Measurements from ENCODE around the gene TSPAN6.

TSPAN6 gene

DNA sequence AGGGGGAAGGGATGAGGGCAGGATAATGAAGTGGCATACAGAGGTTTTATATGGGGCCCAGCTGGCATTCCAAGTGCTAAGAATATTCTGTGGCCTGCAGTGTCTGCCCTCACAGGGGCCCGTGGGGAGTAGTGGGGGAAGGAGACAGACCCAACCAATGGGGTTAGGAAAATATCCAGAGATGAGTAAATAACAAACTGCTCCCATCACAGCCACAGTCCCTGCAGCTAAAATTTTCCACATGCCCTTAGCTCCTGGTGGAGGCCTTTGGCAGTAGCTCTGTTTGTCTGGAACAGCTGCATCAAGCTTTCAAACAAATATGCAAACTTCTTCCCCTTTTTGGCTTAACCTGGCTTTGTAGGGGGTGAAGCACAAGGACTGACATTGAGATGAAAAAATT lies 10.5 kb upstream of the TSPAN6 start:
- DNase-seq = no peak

DNA sequence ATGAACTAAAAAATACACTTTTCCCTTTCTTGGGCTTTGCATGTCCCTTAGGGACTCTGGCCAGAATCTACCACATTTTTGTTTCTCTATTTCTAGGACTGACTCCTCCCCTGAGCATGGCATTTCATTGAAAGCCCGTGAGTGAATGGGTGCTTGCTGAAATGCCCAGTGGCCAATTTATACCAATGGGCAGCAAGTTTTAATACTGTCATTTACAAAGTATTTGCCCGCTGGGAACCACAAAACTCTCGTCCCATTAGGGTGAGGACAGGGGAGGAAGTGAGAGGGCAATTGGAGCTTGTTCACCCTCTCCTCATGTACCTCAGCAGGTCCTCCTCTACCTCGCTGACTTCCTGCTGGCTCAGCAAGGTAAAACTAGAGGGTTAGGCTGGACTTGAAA lies 8.5 kb upstream of the TSPAN6 start:
- DNase-seq = no peak

DNA sequence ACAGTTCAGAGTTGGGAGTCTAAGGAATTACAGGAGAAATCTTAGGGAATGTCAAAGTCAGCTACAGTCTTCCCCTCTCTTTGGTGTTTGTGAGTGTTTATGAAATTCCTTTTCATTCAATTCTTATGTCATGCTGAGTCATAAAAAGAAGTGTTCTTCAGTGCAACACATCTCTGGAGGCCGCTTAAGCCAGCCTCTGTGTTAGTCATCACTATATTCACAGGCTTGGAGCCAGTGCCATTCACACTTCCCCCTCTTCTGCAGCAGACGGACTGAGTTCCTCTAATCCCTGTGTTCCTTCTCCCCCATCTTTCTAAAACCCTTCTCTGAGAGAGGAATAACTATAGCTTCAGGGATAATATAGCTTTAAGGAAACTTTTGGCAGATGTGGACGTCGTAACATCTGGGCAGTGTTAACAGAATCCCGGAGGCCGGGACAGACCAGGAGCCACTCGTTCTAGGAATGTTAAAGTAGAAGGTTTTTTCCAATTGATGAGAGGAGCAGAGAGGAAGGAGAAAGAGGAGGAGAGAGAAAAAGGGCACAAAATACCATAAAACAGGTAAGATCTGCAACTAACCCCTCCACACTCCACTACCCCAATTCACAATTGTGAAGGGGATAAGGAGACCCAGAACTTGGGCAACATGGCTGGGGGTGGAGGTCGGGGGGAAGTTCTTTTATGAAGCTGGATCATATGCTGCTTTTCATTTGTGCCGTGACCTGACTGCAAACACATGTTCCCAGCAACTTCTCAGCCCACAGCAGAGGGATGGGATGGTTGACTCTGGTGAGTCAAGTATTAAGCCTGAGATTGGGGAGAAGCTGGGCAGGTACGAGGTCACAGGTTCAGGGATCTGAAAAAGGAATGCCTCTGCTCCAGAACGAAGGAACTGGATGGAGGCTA lies 7.6 kb upstream of the TSPAN6 start, which contains the start of gene SRPX2:
TSS of gene SRPX2 (plus strand) at position 244 of the 905 bp plus-strand sequence. CDS start 2,124 bp downstream, outside the sequence.
- no peak for DNase-seq

DNA sequence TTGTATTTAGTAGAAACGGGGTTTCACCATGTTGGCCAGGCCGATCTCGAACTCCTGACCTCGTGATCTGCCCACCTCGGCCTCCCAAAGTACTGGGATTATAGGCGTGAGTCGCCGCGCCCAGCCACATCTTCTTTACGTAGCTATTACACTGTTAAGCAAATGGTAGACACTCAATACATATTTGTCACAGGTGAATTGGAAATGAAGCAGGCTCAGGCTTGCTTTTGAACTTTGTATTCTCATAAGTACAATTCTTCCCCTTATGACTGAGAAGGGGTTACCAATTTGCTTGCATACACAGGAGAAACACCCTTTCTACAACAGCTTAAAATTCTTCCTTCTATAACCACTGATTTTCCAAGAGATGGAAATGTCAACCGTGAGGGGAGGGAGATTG lies 6.6 kb upstream of the TSPAN6 start:
- no peak for DNase-seq

DNA sequence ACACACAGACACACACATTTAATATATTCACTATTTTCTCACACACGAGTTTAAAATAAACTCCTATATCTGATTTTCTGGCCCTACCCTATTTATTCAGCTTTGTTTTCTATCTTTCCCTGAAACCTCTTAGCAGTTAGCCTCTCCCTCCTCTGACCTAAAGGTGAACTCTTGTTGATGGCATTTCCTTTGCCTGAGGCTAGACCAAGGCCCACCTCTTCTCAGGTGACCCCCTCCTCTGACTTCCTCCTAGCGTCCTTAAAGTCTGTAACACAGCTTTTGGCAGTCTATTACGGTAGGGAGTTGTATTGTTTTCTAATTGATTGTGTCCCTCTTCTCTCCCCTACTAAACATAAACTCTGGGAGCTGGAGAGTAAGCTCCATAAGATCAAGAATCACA lies 5.7 kb upstream of the TSPAN6 start:
- no peak for DNase-seq

DNA sequence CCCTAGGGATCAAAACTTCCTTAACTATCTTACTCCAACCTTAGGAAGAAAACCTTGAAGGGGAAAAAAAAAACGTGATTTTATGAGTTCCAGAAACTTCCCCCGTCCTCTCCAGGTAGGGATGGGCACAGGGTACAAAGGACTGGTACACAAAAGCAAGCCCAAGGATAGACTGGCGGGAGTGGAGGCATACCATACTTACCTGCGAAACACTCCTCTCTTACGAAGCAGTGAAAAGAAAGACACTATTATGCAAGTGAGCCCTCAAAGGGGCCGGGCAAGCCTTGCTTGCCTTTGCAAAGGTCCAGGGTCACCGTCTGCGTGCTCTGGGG lies 651 bp downstream of the TSPAN6 start:
- no peak for DNase-seq

DNA sequence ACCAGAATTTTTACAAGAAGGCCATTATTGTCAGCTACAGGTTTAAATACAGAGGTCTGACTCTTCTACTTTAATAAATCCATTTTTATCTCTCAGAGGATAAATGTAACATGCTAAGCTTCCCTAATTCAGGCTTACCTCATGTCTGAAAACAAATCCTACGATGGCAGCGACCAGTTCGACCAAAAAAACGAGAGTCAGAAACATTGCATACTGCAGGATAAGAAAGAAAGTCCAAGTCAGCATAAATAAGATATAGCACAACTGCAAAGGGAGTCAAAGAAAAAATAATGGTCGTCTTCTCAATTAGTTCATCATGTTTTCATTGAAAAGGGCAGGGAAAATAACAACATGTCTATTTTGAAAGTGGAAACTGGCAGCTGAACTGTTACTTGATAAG lies 1.6 kb downstream of the TSPAN6 start:
- no peak for DNase-seq

DNA sequence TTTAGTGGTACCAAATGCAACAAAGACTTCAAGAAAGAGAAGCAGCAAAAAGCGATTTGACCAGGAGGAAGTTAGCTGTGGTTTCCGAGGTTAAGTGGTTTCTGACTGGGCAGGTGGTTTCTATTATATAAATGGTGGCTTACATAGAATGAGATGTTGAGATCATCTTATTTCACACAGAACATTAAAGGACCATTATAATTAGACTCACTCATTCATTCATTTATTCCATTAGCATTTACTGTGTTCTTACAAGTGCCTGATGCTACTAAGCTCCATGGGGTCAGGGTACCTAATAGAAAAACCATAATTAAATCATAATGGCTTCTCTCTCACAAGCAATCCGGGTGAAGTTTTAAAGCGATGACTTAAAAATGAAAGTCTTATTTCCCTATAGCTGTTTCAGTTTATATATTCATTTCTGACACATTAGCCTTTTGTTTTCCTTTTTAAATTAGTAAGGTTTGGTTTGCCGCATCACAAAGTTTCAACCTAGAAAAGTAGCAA lies 10.6 kb downstream of the TSPAN6 start:
- no peak for DNase-seq

DNA sequence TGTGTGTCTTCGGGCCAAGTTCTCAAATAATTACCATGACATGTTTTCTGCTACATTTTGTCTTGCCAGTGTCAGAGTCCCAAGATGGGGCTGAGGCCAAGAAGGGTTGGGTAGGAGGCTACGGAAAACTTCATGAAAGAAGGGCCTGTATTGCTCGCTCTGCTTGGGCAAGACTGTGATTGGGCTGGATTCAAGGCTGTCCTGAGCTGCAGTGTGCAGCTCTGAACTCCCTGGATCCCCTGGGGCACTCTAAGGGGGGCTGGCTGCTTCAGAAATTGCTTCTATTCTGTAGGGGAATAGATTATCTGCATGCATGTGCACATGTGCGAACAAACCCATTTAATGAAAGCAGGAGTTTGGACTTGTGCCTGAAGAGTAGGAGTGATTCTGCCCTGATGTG lies 13.6 kb downstream of the TSPAN6 start:
- DNase-seq = no peak

DNA sequence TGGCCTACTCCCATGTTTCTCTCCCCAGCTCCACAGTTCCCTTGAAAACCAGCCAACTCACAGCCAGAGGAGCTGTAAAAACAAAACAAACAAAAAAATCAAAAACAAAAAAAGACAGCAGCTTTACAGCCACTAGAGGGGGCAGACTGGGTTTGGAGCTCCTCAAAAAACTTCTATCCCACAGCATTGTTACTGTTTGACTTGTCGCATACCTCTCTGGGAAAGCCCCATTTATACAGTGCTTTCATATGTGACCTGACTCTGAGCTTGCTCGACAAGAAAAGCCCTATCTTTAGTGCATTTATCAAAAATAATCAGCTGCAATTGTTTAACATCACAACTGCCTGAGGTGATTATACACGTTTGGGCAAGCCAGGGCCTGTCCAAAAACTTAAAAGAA lies 21.6 kb downstream of the TSPAN6 start:
- DNase-seq = no peak

DNA sequence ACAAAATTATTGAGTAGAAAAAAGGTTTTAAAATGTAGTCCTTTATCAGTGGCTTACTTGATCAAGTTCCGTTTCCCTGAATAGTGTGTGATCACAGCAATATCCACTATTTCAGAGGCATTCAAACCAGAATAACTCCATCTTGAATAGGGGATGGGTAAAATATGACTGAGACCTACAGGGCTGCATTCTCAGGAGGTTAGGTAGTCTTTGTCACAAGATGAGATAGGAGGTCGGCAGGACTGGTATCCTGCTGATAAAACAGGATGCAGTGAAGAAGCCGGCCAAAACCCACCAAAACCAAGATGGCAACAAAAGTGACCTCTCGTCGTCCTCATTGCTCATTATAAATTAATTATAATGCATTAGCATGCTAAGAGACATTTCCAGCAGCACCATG lies 24.7 kb downstream of the TSPAN6 start:
- DNase-seq = no peak

DNA sequence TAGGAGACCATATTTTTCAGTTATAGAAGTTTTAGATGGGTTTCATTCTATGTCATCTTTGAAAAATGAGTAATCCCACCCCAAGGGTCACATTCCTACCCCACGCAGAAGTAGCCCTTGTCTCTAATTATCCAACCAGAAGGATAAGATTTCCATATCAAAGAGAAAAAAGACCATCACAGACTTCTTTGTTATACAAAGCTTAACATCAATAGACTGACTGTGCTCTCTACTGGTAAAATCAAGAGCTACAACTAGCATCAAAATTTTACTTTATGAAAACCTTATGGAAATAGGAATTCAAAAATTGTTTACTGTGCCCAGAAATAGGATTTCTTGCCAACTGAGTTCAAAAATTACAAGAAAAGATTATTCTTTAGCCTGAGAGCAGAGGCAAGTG lies 27.0 kb downstream of the TSPAN6 start:
- DNase-seq = no peak

DNA sequence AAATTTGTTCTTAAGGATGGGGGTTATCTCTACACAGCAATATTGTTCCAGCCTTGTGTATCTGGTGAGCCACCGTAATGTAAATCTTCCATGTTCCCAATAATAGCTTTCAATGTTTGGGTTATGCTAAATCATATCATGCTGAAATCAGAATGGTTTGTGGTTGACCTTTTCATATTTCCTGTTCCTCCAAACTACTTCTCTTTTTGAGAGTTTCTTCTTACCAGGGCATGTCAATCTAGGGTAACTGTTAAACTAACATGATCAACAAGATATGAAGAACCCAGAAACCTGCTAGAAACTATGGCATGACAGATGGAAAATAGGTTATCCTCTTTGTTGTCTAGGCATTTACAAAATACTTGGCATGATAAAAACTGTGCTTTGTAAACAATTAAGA lies 29.9 kb downstream of the TSPAN6 start:
- no peak for DNase-seq

DNA sequence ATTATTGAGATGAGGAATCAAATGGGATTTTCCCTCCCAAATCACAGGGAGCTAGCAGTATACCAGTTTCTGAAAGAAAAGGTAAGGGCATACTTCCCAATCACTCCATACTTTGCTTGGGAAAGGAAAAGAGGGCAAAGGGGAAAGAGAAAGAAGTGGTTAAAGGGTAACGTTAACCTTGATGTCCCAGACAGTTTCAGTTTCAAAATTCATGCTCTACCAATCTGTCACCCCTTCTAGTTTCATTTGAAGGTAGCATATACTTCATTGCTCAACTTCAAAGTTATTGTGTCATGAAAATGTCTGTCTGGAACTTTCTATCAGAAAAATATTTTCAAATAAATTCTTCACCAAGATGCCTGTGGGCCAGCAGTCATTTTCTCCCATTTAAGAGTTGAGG lies 35.8 kb downstream of the TSPAN6 start:
- DNase-seq = no peak

DNA sequence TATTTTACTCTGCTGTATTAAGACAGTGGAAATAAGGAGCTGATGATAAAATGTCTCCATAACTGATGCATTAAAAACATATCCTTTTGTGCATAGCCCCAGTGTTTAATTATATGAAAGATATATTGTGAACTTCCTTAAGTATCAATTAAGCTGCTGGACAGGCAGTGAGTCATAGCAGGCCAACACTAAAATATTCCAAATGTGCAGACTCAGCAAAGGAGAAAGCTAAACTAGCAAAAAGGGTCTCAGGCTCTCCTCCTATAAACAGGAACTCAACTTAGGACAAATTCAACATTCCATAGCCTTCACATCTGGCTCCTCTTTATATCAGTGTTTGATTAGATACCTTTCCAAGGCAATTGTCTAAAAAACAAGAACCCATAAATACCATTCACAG lies 36.3 kb downstream of the TSPAN6 start:
- no peak for DNase-seq

DNA sequence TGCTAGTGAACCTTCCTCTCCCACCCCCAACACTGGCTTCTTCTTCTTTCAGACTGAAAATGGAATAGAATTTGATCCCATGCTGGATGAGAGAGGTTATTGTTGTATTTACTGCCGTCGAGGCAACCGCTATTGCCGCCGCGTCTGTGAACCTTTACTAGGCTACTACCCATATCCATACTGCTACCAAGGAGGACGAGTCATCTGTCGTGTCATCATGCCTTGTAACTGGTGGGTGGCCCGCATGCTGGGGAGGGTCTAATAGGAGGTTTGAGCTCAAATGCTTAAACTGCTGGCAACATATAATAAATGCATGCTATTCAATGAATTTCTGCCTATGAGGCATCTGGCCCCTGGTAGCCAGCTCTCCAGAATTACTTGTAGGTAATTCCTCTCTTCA lies 37.1 kb downstream of the TSPAN6 start:
- no peak for DNase-seq

DNA sequence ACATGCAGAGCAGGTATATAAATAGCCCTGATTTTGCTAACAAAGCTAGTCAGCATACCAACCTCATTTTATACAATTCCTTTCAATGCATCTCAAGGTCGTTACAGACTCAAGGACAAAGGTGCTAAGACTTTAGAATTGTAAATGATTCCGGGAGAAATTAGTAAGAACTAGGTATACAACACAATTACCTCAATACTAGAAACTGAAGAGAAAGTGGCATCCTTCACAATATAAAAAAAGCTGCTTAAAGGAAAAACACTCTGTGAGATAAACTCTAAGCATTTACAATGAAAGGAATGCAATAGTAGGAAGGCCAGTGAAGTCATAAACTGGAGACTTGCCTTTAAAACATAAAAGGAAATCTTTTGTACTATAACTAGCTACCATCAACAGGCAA lies 40.0 kb downstream of the TSPAN6 start:
- DNase-seq = no peak

DNA sequence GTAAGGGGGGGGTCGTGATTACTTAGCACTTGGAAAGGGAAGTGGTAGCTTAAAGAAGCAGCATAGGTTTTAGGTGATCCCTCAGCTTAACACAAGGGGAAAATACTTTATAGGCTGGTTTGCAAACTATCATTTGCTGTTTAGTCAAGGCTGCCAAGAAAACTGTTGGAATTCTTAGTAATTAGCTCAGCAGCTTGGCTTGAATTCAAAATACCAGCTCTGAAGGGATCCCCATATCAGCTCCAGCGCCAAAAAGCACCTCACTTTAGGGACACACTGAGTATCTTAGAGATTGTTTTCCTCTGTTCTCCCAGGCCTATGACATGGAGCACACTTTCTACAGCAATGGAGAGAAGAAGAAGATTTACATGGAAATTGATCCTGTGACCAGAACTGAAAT lies 43.0 kb downstream of the TSPAN6 start:
- DNase-seq = no peak

DNA sequence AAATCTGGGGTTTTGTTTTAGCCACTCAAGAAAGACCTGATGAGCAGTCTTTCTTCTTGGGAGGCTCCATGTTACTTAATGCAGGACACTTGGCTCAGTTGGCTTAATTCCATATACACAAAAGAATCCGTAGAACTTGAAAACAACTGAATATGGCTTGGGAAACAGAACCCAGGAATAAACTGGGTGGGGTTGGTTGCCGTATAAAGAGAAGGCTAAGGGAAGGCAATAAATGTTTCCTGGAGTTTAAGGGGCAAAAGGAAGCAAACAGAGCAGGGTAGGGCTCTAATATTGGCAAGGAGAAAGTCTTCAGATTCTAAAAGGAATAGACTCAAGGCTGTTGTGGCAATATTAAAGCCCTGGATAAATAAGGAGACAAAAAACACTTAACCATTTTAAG lies 43.5 kb downstream of the TSPAN6 start:
- no peak for DNase-seq

DNA sequence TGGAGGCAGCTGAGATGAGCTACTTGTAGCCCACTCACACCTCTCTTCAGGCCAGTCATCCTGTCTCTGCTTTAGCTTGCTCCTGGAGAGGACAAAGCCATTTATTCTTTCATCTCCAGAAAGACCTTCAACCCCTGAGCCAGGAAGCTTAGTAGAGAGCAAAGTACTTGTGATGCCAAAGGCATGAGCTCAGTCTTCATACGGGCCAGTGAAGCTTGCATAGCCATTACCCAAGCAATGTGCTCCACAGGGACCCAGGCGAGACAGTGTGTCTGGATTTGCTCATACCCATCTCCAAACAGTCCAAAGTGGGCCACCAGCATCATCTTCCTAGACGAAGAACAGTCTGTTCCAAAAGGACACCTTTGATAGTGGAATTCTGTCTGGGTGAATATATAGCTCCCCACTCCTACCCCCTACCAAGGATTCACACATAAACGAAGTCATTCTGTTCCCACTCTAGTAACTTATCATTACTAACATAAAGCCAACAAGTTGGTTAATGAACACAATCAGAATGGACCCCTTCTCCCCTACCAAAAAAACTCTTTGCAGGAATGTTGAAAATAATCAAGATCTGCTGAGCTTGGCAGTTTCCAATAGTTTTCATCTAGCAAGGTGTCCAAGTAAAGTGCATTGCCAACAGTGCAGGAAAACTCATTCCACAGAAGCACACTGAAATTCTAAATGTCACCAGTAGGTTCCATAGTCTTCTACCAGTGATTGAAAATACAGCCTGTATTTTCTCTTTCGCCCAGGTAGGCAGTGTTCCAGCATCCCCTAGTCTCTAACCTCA lies 45.2 kb downstream of the TSPAN6 start:
- DNase-seq = no peak

DNA sequence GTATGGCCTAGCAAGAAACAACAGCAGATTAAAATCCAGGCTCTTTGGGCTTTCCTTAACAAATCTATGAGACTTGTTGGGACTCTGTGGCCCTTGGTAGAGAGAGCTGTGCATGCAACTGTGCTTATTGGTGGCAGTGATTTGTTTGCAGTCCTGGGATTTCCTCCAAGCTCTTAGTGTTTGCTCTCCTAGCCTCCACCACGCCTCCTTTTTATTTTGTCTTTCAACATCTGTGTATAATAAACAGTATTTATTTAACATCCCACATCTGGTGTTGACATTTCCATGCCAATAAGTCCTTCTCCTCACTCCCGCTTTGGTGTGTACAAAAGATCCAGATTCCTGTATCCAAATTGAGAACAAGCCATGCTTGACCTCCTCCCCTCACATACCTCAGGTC lies 48.7 kb downstream of the TSPAN6 start:
- no peak for DNase-seq

DNA sequence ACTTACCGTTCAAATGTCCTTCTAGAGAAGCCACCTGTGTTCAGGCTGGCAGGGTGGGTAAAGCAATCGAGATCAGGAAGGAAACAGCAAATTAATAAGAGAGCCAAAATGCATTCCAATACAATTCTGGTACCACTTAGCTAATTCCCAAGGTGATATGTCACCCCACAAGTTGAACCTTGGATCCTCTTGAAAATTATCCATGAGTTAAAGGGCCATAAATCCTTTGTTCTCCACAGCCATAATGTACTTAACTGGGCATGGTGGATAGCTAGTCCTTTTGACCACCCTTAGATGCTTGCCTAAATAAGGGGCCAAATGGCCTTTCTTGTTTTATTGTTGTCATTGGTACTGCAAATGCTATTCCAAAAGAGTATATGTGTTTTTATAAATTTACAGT lies 49.9 kb downstream of the TSPAN6 start:
- no peak for DNase-seq

DNA sequence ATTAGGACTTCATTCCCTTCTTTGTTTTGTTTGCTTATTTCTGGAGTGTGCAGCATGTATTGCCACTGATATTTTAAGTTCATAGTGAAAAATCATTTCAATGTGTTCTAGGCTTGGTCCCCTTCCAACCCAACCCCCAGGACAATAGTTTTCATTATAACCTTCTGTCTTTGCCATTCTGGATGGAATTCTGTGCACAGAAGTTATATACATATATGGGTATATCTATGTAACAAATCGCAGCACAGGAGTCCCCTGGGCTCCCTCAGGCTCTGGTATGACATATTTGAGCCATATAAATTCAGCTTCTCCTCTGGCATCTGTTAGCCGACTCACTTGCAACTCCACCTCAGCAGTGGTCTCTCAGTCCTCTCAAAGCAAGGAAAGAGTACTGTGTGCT lies 52.0 kb downstream of the TSPAN6 start, which contains the start of gene TNMD:
TSS of gene TNMD (plus strand) at position 326 of the 400 bp plus-strand sequence. CDS start 83 bp downstream, outside the sequence.
- DNase-seq = no peak
